CD4-positive, alpha-beta T cell treated with Interleukin-6 for 4 hours (primary cell): Measurements from ENCODE around the gene CLDN8.

Experiments
- DNase-seq: peaks from one replicate; pipeline ENCODE4 v3.0.0-alpha.2; 2020; ENCODE audit warnings: mixed read lengths

Gene CLDN8

GRCh38 chr21:30200000-30200399, 15.9 kb downstream of the CLDN8 start:
- no peak for DNase-seq

GRCh38 chr21:30194701-30195299, 21.1 kb downstream of the CLDN8 start:
- DNase-seq, result no peak

GRCh38 chr21:30193201-30193600, 22.7 kb downstream of the CLDN8 start:
- DNase-seq, result no peak

- no peak for DNase-seq
Observed at GRCh38 chr21:30190554-30190953, 25.3 kb downstream of the CLDN8 start.

- no peak for DNase-seq
Observed at GRCh38 chr21:30189773-30190172, 26.1 kb downstream of the CLDN8 start.

- DNase-seq, result no peak
Observed at GRCh38 chr21:30186242-30186641, 29.7 kb downstream of the CLDN8 start.

GRCh38 chr21:30168086-30168485, 47.8 kb downstream of the CLDN8 start:
- no peak for DNase-seq

- no peak for DNase-seq
Observed at GRCh38 chr21:30166705-30167104, 49.2 kb downstream of the CLDN8 start, which contains the start of gene CLDN17. Gene CLDN17, minus strand, starts transcription at chr21:30166805. Its CDS starts 188 bp downstream, at chr21:30166617.

GRCh38 chr21:30166171-30166570, 49.7 kb downstream of the CLDN8 start:
- no peak for DNase-seq

GRCh38 chr21:30164796-30165195, 51.1 kb downstream of the CLDN8 start:
- no peak for DNase-seq
